NCI-H128 (cell line): ENCODE results near the gene SURF4.

ENCODE experiments used
- DNase-seq: peaks from one replicate; lab custom pipeline; 2025; ENCODE audit not compliant: unreplicated experiment; lab: John Stamatoyannopoulos, UW

The SURF4 gene

GRCh38 chr9:133353548-133353947 lies 22.3 kb downstream of the SURF4 start:
- DNase-seq: no peak

GRCh38 chr9:133352635-133353340 lies 23.1 kb downstream of the SURF4 start:
- DNase-seq: no peak

GRCh38 chr9:133351908-133352634 lies 23.8 kb downstream of the SURF4 start:
- no peak for DNase-seq

- DNase-seq: no peak
These were observed 24.3 kb downstream of the SURF4 start for GRCh38 chr9:133351526-133351907.

- no peak for DNase-seq
These were observed 25.8 kb downstream of the SURF4 start for GRCh38 chr9:133349965-133350616.

- no peak for DNase-seq
These were observed 26.9 kb downstream of the SURF4 start for GRCh38 chr9:133348718-133349573.

DNA sequence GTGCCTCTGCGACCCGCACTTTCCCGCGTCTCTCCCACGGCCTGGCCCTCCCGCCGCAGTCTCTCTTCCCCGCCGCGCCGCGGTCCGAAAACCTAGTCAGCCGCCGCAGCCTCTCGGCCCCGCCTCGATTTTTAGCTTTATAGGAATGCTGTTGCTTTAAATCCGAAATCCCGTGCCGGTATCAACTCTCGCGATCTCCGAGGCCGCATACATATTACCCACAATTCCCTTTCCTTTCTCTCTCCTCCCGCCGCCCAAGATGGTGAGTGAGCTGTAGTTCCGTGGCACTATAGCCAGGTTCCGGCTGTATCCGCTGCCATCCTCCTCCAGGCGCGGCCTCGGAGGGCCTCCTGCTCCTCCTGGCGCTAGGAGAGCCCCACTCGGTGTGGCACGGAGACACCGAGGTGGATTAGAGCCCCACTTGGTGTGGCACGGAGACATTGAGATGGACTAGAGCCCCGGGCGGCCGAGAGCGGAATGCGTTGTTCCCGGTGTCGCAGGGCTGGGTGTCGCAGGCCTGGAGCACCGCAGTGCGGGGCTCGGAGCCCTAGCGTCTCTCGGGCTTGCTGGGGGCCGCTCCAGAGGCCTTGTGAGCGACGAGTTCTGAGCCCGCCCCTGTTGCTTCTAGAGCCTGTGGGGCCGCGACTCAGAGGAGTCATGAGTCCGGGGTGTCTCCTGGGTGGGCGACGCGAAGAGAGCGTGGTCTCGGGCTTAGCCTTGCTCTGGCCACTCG lies 27.7 kb downstream of the SURF4 start, which contains the start of the genes MED22 and RPL7A:
Gene MED22 (minus strand): TSS at position 147 of the 733 bp plus-strand sequence. CDS start 1,469 bp downstream, outside the sequence.
Gene RPL7A (plus strand): TSS at position 234 of the 733 bp plus-strand sequence. CDS start 26 bp downstream, at position 260.
- peak; percentile 92 for DNase-seq

DNA sequence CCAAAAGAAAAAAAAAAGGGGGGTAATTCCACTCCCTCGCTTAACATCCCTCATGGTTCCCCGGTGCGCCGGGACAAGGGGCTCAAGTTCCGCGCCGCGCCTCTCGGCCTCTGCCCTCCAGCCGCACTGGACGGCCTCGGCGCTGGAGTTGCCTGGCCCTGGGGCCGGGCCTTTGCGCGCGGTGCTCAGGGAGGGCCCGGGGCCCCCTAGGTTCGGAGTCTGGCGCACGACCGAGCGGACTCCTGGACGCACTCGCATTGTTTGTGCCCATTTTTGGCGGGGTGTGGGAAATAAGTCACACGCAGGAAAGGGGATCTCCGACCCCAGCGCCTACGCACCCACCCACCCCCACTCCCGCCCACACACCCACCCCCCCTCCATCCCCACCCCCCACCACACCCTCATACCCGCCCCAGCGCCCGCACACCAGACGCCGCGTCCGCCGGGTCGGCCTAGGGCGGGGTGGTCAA lies 28.3 kb downstream of the SURF4 start:
- DNase-seq: no peak

GRCh38 chr9:133346021-133346785 lies 29.7 kb downstream of the SURF4 start:
- DNase-seq: no peak

DNA sequence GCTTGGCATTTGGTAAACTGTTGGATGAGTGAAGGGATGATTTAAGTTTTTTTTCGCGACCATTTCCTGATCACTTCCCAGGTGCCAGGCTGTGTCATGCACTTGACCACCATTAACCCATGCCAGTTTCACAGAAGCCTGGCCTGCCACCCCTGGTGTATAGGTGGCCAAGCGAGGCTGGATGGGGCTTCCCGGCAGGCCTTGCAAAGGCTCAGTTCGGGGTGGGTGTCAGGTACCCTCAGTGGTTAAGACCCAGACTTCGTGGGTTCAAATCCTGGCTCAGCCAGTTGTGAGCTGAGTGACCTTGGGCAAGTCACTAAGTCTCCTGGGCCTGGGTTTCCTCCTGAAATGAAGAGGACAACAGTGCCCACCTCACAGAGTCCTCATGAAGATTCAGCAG lies 30.3 kb downstream of the SURF4 start:
- DNase-seq: no peak

DNA sequence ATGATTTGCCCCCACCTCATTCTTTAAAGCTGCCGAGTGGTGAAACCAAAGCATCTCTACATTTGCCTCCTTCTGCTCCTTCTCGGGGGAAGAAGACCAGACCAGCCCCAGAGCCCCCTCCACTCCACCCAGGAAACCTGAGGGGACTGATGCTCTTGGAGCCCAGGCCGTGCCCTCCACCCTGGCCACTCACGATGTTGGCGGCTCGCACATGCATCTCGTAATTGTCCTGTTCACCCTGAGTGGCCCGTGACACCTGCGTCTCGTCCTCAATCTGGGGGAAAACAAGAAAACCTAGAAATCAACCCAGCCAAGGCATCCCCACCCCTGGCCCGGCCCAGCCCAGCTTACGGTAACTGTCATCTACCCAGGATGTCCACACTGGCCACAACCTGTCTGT lies 30.9 kb downstream of the SURF4 start:
- DNase-seq: no peak

DNA sequence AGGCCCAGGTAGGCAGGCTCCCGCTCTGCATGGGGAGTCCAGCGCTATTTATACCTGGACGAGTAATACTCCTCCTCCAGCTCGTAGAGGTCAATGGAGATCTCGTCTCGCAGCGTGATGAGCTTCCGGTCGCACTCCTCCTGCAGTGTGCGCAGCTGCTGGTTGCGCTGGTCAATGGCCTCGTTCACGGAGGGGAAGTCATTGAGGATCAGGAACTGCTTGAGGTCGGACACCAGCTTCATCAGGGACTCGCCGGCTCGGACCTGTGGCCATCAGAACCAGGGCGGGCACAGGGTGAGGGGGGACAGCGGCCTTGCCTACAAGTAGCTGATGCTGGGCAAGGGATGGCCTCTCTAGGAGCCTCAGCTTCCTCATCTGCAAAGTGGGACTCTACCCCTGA lies 31.8 kb downstream of the SURF4 start:
- DNase-seq: no peak

GRCh38 chr9:133342570-133342969 lies 33.3 kb downstream of the SURF4 start:
- DNase-seq: no peak

DNA sequence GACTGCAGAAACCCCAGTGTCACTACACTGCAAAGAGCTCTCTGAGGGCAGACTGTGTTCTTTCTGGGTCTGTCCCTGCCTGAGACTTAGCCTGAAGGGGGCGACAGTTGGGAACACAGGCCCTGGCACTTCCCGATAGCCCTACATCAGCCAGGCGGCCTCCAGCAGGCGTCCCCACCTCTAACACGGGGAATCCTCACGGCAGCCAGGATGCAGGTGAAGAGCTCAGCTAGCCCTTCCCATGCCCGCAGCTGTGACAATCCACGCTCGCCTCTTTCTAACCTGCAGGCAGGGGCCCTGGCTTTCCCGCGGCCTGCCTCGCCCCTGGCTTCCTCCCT lies 33.8 kb downstream of the SURF4 start:
- no peak for DNase-seq

DNA sequence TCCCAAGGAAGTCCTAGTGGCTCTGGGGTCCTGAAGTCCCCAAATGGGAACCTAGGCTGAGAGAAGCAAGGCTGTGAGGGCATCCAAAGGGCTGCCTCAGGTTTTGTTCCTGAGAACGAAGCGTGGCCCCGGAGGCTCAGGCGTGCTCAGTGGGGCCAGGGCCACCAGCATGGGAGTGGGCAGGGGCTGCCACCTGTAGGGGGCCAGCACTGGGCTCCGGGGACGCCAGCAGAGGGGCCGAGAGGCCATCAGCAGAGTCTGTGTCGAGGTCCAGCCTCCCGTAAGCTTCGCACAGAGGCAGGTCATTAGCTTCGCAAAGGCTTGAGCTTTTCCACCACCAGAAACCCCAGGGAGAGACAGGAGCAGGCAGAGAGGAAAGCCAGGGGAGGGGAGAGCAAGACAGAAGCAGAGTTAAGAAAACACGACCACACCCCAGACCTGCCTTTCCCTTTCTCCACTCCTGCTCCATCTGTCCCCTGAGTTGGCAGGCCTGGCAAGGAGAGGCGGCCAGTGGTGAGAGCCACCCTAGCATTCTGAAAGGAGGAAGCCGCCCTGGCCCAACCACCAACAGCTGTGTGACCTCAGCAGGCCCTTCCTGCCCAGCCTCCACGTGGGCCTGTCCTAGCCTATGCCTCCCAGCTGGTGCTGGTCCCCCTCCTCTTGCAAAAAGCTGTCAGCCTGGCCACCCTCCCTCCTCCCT lies 34.3 kb downstream of the SURF4 start:
- DNase-seq: no peak

GRCh38 chr9:133340916-133341315 lies 34.9 kb downstream of the SURF4 start:
- no peak for DNase-seq

GRCh38 chr9:133340256-133340655 lies 35.6 kb downstream of the SURF4 start:
- DNase-seq: no peak

GRCh38 chr9:133339641-133340040 lies 36.2 kb downstream of the SURF4 start:
- no peak for DNase-seq
